NT2/D1 (cell line): ENCODE measurements around the gene SLC36A1.
"Not testable (repeated sequence)": the region's sequence is repeated elsewhere in the genome, so short reads cannot be mapped to it uniquely, and the experiment has no call there.

Source experiments
- DNase-seq: peaks from one replicate; pipeline ENCODE4 v3.0.0-alpha.2; 2011; ENCODE audit warnings: low read depth, low spot score
- H3K27me3 ChIP-seq: 2 replicates; pipeline ENCODE4 v1.6.0; 2011; ENCODE audit warnings: mild to moderate bottlenecking; ENCODE audit not compliant: insufficient read length, insufficient read depth
- H3K36me3 ChIP-seq: 2 replicates; pipeline ENCODE4 v1.6.1; 2011; ENCODE audit warnings: mild to moderate bottlenecking, low read length, mixed read lengths; ENCODE audit not compliant: insufficient read depth, insufficient read length
- H3K4me1 ChIP-seq: 2 replicates; pipeline ENCODE4 v1.5.1; 2011; ENCODE audit not compliant: insufficient read depth, insufficient read length
- H3K4me3 ChIP-seq: 2 replicates; pipeline ENCODE4 v1.5.1; 2011; ENCODE audit warnings: low read depth; ENCODE audit not compliant: insufficient read length
- H3K9ac ChIP-seq: 2 replicates; pipeline ENCODE4 v1.6.0; 2011; ENCODE audit warnings: low read depth; ENCODE audit not compliant: insufficient read length
- H3K9me3 ChIP-seq: 2 replicates; pipeline ENCODE4 v1.5.1; 2011; ENCODE audit warnings: mild to moderate bottlenecking, low read length; ENCODE audit not compliant: insufficient read depth
- SUZ12 ChIP-seq: IDR thresholded peaks from 2 replicates; pipeline ENCODE4 v1.6.1; 2011; ENCODE audit not compliant: insufficient read length, insufficient read depth; ENCODE audit errors: extremely low read depth
- YY1 ChIP-seq: IDR thresholded peaks from 2 replicates; pipeline ENCODE4 v1.6.1; 2011; ENCODE audit not compliant: insufficient read length, insufficient read depth
- ZNF274 ChIP-seq: IDR thresholded peaks from 2 replicates; pipeline ENCODE4 v1.6.1; 2011; ENCODE audit warnings: mild to moderate bottlenecking, low read depth, low read length

The SLC36A1 gene

GRCh38 chr5:151417712-151418111 is 29.7 kb upstream of the SLC36A1 start:
- TF ChIP-seq ZNF274 (no peak), SUZ12 (no peak), YY1 (no peak)
- DNase-seq: no peak
- no peaks in the 10 kb centered on the region for H3K27me3 ChIP-seq
- H3K4me3 ChIP-seq: no peak overlapping the region
- H3K9ac ChIP-seq: no peak overlapping the region
- H3K9me3 ChIP-seq: peaks cover 37% of the 10 kb centered on the region; the same call in 1 of the 2 replicates
- H3K36me3 ChIP-seq: no peaks in the 10 kb centered on the region
- no peaks in the 10 kb centered on the region for H3K4me1 ChIP-seq

DNA sequence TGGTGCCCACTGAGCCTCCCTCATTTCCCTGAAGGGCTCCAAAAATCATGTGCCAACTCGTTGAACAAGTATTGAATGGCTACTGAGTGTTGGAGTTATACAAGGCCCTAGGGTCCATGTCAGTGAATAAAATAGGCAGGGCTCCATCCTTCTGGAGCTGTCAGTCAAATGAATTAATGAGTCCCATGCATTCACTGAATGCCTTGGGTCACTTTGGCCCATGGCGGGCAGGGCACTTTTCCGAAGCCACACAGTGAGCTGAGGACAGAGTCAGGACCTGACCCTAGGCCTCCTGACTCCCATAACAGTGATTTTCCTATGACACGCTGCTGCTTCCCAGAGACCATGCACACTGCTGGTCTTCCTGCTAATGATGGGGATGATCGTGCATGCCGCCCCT is 27.3 kb upstream of the SLC36A1 start:
- Histone ChIP-seq H3K9me3 (peaks cover 37% of the 10 kb centered on the region; the same call in 1 of the 2 replicates), H3K36me3 (no peaks in the 10 kb centered on the region), H3K27me3 (no peaks in the 10 kb centered on the region), H3K4me1 (no peaks in the 10 kb centered on the region), H3K9ac (no peak overlapping the region), H3K4me3 (no peak overlapping the region)
- DNase-seq: no peak
- TF ChIP-seq SUZ12 (no peak), YY1 (no peak), ZNF274 (no peak)

GRCh38 chr5:151424892-151425523 is 22.4 kb upstream of the SLC36A1 start:
- Histone ChIP-seq H3K4me3 (no peak overlapping the region), H3K36me3 (no peaks in the 10 kb centered on the region), H3K4me1 (no peaks in the 10 kb centered on the region), H3K9ac (no peak overlapping the region), H3K27me3 (no peaks in the 10 kb centered on the region), H3K9me3 (0 out of 2 replicates have a peak, but pooled peaks cover 3% of the 10 kb centered on the region)
- TF ChIP-seq SUZ12 (no peak), YY1 (no peak), ZNF274 (no peak)
- DNase-seq: no peak

GRCh38 chr5:151426347-151426746 is 21.1 kb upstream of the SLC36A1 start:
- not testable (repeated sequence) for H3K9me3 ChIP-seq, H3K36me3 ChIP-seq, DNase-seq, H3K9ac ChIP-seq, H3K4me1 ChIP-seq, H3K27me3 ChIP-seq, H3K4me3 ChIP-seq

GRCh38 chr5:151427258-151427657 is 20.1 kb upstream of the SLC36A1 start:
- Histone ChIP-seq H3K4me3 (no peak overlapping the region), H3K9me3 (no peaks in the 10 kb centered on the region), H3K27me3 (no peaks in the 10 kb centered on the region), H3K4me1 (no peaks in the 10 kb centered on the region), H3K9ac (no peak overlapping the region), H3K36me3 (no peaks in the 10 kb centered on the region)
- no peak for DNase-seq
- no peak for TF ChIP-seq YY1
- TF ChIP-seq ZNF274: no peak

- Histone ChIP-seq H3K4me3 (no peak overlapping the region), H3K9ac (no peak overlapping the region), H3K4me1 (no peaks in the 10 kb centered on the region), H3K36me3 (no peaks in the 10 kb centered on the region), H3K27me3 (no peaks in the 10 kb centered on the region), H3K9me3 (peaks cover 6% of the 10 kb centered on the region; the same call in 1 of the 2 replicates)
- TF ChIP-seq ZNF274: no peak
- TF ChIP-seq SUZ12: no peak
- no peak for TF ChIP-seq YY1
- no peak for DNase-seq
These were observed 16.7 kb upstream of the SLC36A1 start for GRCh38 chr5:151430731-151431130.

- H3K27me3 ChIP-seq: no peaks in the 10 kb centered on the region
- DNase-seq: no peak
- H3K9ac ChIP-seq: no peak overlapping the region
- H3K36me3 ChIP-seq: no peaks in the 10 kb centered on the region
- peaks cover 6% of the 10 kb centered on the region; the same call in 1 of the 2 replicates for H3K9me3 ChIP-seq
- H3K4me1 ChIP-seq: no peaks in the 10 kb centered on the region
- no peak overlapping the region for H3K4me3 ChIP-seq
- TF ChIP-seq ZNF274 (no peak), SUZ12 (no peak), YY1 (no peak)
These were observed 15.7 kb upstream of the SLC36A1 start for GRCh38 chr5:151431666-151432065.

DNA sequence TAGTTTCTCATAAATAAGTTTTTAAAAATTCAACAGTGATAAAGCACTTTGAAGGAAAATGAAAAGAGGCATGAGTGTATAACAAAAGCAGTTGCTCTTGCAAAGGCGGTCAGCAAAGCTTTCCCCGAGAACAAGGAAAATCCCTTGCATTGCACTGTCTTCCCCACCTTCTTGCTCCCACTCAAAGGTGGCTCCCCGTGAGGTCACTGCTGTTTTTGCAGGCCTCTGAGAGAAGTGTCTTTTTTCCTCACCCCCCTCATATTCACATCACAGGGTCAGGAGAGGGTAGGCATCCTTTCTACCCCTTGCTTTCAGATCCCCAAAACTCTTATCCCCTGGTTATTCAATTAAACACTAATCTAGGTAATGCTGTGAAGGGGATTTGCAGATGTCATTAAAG is 15.2 kb upstream of the SLC36A1 start:
- no peaks in the 10 kb centered on the region for H3K4me1 ChIP-seq
- peaks cover 6% of the 10 kb centered on the region; the same call in 1 of the 2 replicates for H3K9me3 ChIP-seq
- no peak overlapping the region for H3K9ac ChIP-seq
- no peaks in the 10 kb centered on the region for H3K36me3 ChIP-seq
- no peak for DNase-seq
- no peaks in the 10 kb centered on the region for H3K27me3 ChIP-seq
- TF ChIP-seq YY1 (no peak), ZNF274 (no peak), SUZ12 (no peak)
- no peak overlapping the region for H3K4me3 ChIP-seq
